Globus pallidus (tissue), 1 donor: Measurements from ENCODE around the gene SLC4A2.
A peak's percentile ranks its signal among the peaks of the same experiment; 100 is the strongest.
"Not testable (repeated sequence)": the region's sequence is repeated elsewhere in the genome, so short reads cannot be mapped to it uniquely, and the experiment has no call there.

Experiments
- DNase-seq: peaks from one replicate; pipeline ENCODE4 v3.0.0-alpha.2; 2015; ENCODE audit warnings: low spot score

SLC4A2 gene

GRCh38 chr7:151024435-151025056 lies 34.8 kb upstream of the SLC4A2 start, which contains the start of gene ATG9B:
TSS of gene ATG9B (minus strand) at chr7:151024494. CDS start at chr7:151024423, 71 bp downstream.
- DNase-seq: no peak

GRCh38 chr7:151025924-151026671 lies 33.3 kb upstream of the SLC4A2 start:
- no peak for DNase-seq

GRCh38 chr7:151026771-151027727 lies 32.3 kb upstream of the SLC4A2 start:
- DNase-seq: not testable (repeated sequence)

- DNase-seq: not testable (repeated sequence)
These were observed 31.7 kb upstream of the SLC4A2 start for GRCh38 chr7:151027728-151028130.

GRCh38 chr7:151028131-151028947 lies 31.1 kb upstream of the SLC4A2 start, which contains the start of gene ABCB8:
TSS of gene ABCB8 (plus strand) at chr7:151028450. CDS start at chr7:151028516, 66 bp downstream.
- peak; percentile 99 for DNase-seq

- no peak for DNase-seq
These were observed 30.4 kb upstream of the SLC4A2 start for GRCh38 chr7:151028948-151029501.

- DNase-seq: no peak
These were observed 28.4 kb upstream of the SLC4A2 start for GRCh38 chr7:151031011-151031410.

GRCh38 chr7:151032936-151033863 lies 26.2 kb upstream of the SLC4A2 start:
- DNase-seq: no peak

- DNase-seq: no peak
These were observed 25.5 kb upstream of the SLC4A2 start for GRCh38 chr7:151033864-151034249.

- no peak for DNase-seq
These were observed 24.9 kb upstream of the SLC4A2 start for GRCh38 chr7:151034312-151035025.

GRCh38 chr7:151035026-151035717 lies 24.2 kb upstream of the SLC4A2 start:
- no peak for DNase-seq

GRCh38 chr7:151035902-151036301 lies 23.5 kb upstream of the SLC4A2 start:
- DNase-seq: no peak

- no peak for DNase-seq
These were observed 20.2 kb upstream of the SLC4A2 start for GRCh38 chr7:151038951-151039849.

GRCh38 chr7:151039850-151040548 lies 19.4 kb upstream of the SLC4A2 start:
- DNase-seq: no peak

- no peak for DNase-seq
These were observed 18.6 kb upstream of the SLC4A2 start for GRCh38 chr7:151040616-151041375.

- DNase-seq: not testable (repeated sequence)
These were observed 15.9 kb upstream of the SLC4A2 start for GRCh38 chr7:151043449-151043848.
